ENCODE measurements around the gene UBC. TPM values are rescaled to one million over a fixed set of nuclear protein-coding genes. Genes with fewer than 3 reads are reported as not detected.
"Not testable (repeated sequence)": the region's sequence is repeated elsewhere in the genome, so short reads cannot be mapped to it uniquely, and the experiment has no call there.

Gene UBC
- total RNA-seq, 1 donor = 1,904 TPM

GRCh38 chr12:124939421-124940142 is 25.1 kb upstream of the UBC start:
- peak overlapping the region; percentile 89 for H3K27ac ChIP-seq (ENCODE audit: low read depth, low read length)
- peak; percentile 90 for DNase-seq (ENCODE audit: insufficient read length, low spot score, missing footprints)
- H3K36me3 ChIP-seq (ENCODE audit: insufficient read depth, low read length) = peaks cover 4% of the 10 kb centered on the region
- H3K4me1 ChIP-seq (ENCODE audit: insufficient read depth, low read length) = peaks cover 33% of the 10 kb centered on the region
- H2AFZ ChIP-seq (ENCODE audit: low read length) = no peak overlapping the region
- no peaks in the 10 kb centered on the region for H3K9me3 ChIP-seq (ENCODE audit: low read depth, low read length)
- H4K20me1 ChIP-seq (ENCODE audit: insufficient read depth, low read length) = peaks cover 6% of the 10 kb centered on the region
- no peaks in the 10 kb centered on the region for H3K27me3 ChIP-seq (ENCODE audit: insufficient read depth, low read length)
- TF ChIP-seq CTCF (IDR thresholded peaks at IDR 0.05; ENCODE audit: extremely low read depth, low read depth, low read length) = no peak
- no peaks in the 10 kb centered on the region for H3K79me2 ChIP-seq (ENCODE audit: insufficient read depth, low read length)
- peak overlapping the region; percentile 88 for H3K4me2 ChIP-seq (ENCODE audit: insufficient read depth, low read length)
- H3K4me3 ChIP-seq (ENCODE audit: insufficient read depth, low read length) = peak overlapping the region; percentile 68

GRCh38 chr12:124939079-124939420 is 24.6 kb upstream of the UBC start:
- Histone ChIP-seq H3K4me3 (ENCODE audit: insufficient read depth, low read length) (peak overlapping the region; percentile 68), H3K36me3 (ENCODE audit: insufficient read depth, low read length) (peaks cover 4% of the 10 kb centered on the region), H3K9me3 (ENCODE audit: low read depth, low read length) (no peaks in the 10 kb centered on the region), H3K27ac (ENCODE audit: low read depth, low read length) (peak overlapping the region; percentile 89), H3K4me2 (ENCODE audit: insufficient read depth, low read length) (peak overlapping the region; percentile 88), H3K79me2 (ENCODE audit: insufficient read depth, low read length) (no peaks in the 10 kb centered on the region), H3K4me1 (ENCODE audit: insufficient read depth, low read length) (peaks cover 33% of the 10 kb centered on the region), H4K20me1 (ENCODE audit: insufficient read depth, low read length) (peaks cover 6% of the 10 kb centered on the region), H3K27me3 (ENCODE audit: insufficient read depth, low read length) (no peaks in the 10 kb centered on the region), H2AFZ (ENCODE audit: low read length) (peak overlapping the region; percentile 13)
- TF ChIP-seq CTCF (IDR thresholded peaks at IDR 0.05; ENCODE audit: extremely low read depth, low read depth, low read length) = peak; percentile 33
- DNase-seq (ENCODE audit: insufficient read length, low spot score, missing footprints) = no peak

GRCh38 chr12:124938587-124938986 is 24.1 kb upstream of the UBC start:
- H3K9me3 ChIP-seq (ENCODE audit: low read depth, low read length) = no peaks in the 10 kb centered on the region
- peaks cover 33% of the 10 kb centered on the region for H3K4me1 ChIP-seq (ENCODE audit: insufficient read depth, low read length)
- H3K36me3 ChIP-seq (ENCODE audit: insufficient read depth, low read length) = peaks cover 4% of the 10 kb centered on the region
- no peaks in the 10 kb centered on the region for H3K27me3 ChIP-seq (ENCODE audit: insufficient read depth, low read length)
- TF ChIP-seq CTCF (IDR thresholded peaks at IDR 0.05; ENCODE audit: extremely low read depth, low read depth, low read length) = no peak
- no peak for DNase-seq (ENCODE audit: insufficient read length, low spot score, missing footprints)
- peak overlapping the region; percentile 88 for H3K4me2 ChIP-seq (ENCODE audit: insufficient read depth, low read length)
- H4K20me1 ChIP-seq (ENCODE audit: insufficient read depth, low read length) = peaks cover 6% of the 10 kb centered on the region
- H3K27ac ChIP-seq (ENCODE audit: low read depth, low read length) = peak overlapping the region; percentile 89
- no peaks in the 10 kb centered on the region for H3K79me2 ChIP-seq (ENCODE audit: insufficient read depth, low read length)
- H3K4me3 ChIP-seq (ENCODE audit: insufficient read depth, low read length) = peak overlapping the region; percentile 68
- H2AFZ ChIP-seq (ENCODE audit: low read length) = peak overlapping the region; percentile 70

- Histone ChIP-seq H2AFZ (ENCODE audit: low read length) (no peak overlapping the region), H3K27me3 (ENCODE audit: insufficient read depth, low read length) (no peaks in the 10 kb centered on the region), H4K20me1 (ENCODE audit: insufficient read depth, low read length) (peaks cover 6% of the 10 kb centered on the region), H3K4me3 (ENCODE audit: insufficient read depth, low read length) (no peak overlapping the region), H3K4me1 (ENCODE audit: insufficient read depth, low read length) (peaks cover 33% of the 10 kb centered on the region), H3K27ac (ENCODE audit: low read depth, low read length) (peak overlapping the region; percentile 89), H3K79me2 (ENCODE audit: insufficient read depth, low read length) (no peaks in the 10 kb centered on the region), H3K4me2 (ENCODE audit: insufficient read depth, low read length) (peak overlapping the region; percentile 88), H3K36me3 (ENCODE audit: insufficient read depth, low read length) (peaks cover 1% of the 10 kb centered on the region), H3K9me3 (ENCODE audit: low read depth, low read length) (no peaks in the 10 kb centered on the region)
- TF ChIP-seq CTCF (IDR thresholded peaks at IDR 0.05; ENCODE audit: extremely low read depth, low read depth, low read length) = no peak
- no peak for DNase-seq (ENCODE audit: insufficient read length, low spot score, missing footprints)
Measured at GRCh38 chr12:124938108-124938507, 23.7 kb upstream of the UBC start.

GRCh38 chr12:124931528-124931927 is 17.1 kb upstream of the UBC start:
- not testable (repeated sequence) for H2AFZ ChIP-seq (ENCODE audit: low read length); H3K4me1 ChIP-seq (ENCODE audit: insufficient read depth, low read length); H4K20me1 ChIP-seq (ENCODE audit: insufficient read depth, low read length); H3K9me3 ChIP-seq (ENCODE audit: low read depth, low read length); H3K4me2 ChIP-seq (ENCODE audit: insufficient read depth, low read length); H3K27me3 ChIP-seq (ENCODE audit: insufficient read depth, low read length); H3K36me3 ChIP-seq (ENCODE audit: insufficient read depth, low read length); H3K27ac ChIP-seq (ENCODE audit: low read depth, low read length); H3K4me3 ChIP-seq (ENCODE audit: insufficient read depth, low read length); H3K79me2 ChIP-seq (ENCODE audit: insufficient read depth, low read length); DNase-seq (ENCODE audit: insufficient read length, low spot score, missing footprints)
